Measurements from ENCODE around the gene CDHR3.

- no peak for TF ChIP-seq CTCF (IDR thresholded peaks at IDR 0.05; ENCODE audit: poor library complexity, severe bottlenecking)
- no peak for TF ChIP-seq POLR2AphosphoS5 (IDR thresholded peaks at IDR 0.05)
- TF ChIP-seq EZH2 (IDR thresholded peaks at IDR 0.05; ENCODE audit: borderline replicate concordance, insufficient read depth, low read length, poor library complexity, severe bottlenecking), result no peak
- no peak for TF ChIP-seq RAD21 (conservative IDR thresholded peaks at IDR 0.05)
Observed at GRCh38 chr7:106049139-106049752, 86.2 kb downstream of the CDHR3 start.
